Activated CD4-positive, alpha-beta T cell treated with anti-CD3 and anti-CD28 coated beads for 48 hours (primary cell): Measurements from ENCODE around the gene PTPRN2.
A peak's percentile ranks its signal among the peaks of the same experiment; 100 is the strongest.

Source experiments
- DNase-seq: peaks from one replicate; pipeline ENCODE4 v3.0.0-alpha.2; 2020

Gene PTPRN2

DNA sequence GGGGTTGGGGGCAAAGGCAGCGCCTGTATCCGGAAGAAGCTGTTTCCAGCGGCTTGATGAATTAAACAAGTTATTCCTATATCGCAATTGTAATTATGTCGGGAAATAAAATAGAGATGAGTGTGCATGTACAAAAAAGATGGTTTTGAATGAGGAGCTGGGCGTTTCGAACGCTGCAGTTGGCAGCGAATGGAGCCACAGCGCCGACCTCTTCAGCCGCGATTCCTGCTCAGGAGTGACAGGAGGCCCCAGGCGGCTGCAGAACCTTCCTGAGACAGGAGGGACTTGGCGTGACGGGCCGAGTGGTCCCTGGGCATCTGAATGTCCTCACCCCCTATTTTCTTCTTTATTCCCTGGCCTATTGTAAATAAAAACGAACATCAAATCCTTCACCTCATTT lies 1065.9 kb downstream of the PTPRN2 start:
- no peak for DNase-seq

DNA sequence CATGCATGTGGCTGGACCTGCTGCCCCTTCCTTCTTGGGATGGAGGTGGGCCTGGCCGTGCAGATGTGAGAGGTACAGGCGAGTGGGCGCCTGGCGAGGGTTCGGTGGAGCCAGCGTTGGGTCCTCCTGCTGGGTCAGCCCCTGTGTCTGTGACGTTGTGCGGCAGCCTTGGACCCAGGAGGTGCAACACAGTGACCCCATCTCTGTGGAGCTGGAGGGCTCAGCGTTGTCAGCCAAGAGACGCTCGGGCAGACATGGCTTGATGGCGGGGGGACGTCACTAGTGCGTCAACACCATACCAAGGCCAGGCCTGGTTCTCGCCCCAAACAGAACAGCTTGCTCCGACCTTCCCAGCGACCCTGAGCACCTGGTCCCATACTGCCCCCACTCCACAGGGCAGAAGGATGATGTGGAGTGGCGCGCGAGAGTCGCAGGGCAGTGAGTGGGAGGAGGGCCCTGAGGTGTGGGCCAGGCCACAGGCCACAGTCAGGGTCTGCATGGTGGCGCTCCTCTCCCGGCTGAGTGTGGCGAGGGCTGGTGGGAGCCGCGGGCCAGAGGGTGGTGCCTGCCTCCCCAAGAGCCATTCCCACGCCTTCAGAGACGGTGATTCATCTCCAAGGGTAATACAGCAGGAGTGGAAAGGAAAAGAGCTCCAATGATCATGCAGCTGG lies 1066.4 kb downstream of the PTPRN2 start:
- no peak for DNase-seq

DNA sequence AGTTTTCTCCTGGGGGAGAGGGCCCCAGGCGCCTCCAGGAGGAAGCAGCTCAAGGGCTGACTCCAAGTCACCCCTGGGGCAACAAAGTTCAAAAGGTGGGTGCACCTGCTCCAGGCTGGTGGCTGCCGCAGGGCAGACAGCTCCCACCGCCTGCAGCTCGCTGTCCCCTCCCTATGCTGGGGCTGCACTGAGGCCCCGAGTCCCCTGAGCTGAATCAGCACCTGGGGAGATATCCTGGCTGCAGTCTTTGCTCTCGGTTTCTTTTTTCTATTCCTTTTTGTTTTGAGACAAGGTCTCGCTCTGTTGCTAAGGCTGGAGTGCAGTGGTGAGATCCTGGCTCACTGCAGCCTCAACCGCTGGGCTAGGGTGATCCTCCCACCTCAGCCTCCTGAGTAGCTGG lies 1067.4 kb downstream of the PTPRN2 start:
- DNase-seq: no peak

DNA sequence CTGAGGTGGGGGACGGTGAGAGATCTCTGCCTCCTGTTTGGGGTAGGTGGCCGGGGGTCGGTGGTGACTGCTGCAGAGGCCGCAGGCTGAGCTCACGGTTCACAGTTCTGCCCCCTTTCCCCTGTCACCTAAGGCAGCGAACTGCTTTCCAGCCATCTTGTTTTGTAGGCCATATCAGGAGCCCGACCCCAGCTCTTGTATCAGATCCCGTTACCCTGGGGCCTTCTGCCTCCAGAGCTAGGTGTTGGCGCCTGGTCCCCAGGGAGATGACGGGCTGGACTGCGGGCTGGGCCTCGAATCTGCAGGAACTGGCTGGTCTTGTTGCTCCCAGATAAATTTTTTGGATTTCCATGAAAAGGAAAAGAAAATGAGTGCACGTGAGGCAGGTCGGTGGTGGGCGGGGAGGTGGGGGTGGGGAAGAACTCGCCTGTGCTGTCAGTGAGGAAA lies 1067.8 kb downstream of the PTPRN2 start:
- DNase-seq: no peak

DNA sequence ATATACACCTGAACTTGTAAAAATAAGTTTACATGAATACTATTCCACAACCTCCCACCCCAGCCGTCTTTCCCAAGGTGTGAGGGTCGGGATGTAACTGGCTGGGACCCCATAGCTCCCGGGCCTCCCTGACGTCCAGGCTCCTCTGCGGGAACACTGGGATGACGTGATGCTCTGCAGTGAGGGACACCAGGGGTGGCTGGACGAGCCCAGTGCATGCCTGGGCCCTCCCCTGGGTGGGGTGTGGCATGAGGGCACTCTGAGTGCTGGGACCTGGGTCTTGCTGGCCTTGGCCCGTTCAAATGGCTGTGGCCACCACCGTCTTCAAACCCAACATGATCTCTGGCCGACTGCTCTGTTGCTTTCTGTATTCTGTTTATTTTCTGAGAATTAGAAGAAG lies 1068.4 kb downstream of the PTPRN2 start:
- DNase-seq: no peak

DNA sequence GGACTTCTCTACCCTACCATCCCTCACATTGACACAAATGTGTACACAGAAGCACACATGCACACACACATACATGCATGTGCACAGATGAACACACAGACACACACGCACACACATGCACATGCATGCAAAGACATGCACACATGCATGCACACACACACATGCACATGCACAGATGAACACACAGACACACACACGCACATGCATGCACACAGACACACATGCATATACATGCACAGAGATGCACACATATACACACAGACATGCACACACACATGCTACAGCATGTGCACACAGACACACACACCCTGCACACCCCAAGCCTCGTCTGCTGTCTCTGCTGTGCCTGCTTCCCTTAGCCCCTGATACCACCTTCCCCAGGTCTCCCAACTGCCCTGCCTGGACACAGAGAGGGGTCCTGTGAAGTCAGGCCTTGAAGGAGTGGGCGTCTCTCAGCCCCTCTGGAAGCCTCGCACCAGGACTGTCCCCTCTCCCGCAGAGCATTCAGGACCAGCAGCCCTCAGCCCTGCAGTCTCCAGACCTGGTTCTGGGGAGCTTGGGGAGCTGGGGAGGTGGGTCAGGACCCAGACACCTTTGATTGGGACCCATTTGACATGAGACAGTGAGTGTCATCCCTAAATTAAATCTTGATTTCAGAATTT lies 1069.0 kb downstream of the PTPRN2 start:
- no peak for DNase-seq

DNA sequence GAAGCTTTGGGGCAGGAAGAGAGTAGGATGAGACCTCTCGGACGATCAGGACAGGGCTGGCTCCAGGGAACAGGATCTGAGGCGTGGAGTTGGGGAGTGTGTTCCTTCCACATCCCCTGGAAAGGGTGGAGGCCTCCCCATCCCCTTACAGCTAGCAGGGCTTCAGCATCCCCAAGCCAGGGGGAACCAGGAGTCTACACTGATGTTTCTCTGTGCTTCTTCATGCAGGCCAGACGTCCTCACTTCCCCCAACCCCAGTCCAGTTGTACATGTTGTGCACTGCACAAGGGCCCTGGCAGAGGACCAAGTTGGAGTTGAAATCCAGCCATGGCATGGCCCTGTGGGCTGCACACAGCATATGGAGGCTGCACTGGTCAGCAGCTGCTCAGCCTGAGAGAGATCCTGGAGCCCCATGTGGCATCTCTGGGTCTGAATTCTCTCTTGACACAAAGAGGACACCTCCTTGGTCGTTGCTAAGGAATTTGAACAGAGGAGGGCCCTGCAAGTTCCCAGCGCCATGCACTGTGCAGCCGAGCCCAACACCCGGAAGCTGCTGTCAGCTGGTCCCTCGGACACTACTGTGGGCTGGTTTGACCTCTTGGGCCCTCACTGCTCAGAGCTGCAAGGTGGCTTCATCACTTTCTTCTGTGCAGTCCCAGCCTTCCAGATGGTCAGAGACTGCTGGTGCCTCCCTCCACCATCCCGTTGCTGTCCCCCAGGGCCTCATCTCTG lies 1069.7 kb downstream of the PTPRN2 start:
- DNase-seq: no peak

DNA sequence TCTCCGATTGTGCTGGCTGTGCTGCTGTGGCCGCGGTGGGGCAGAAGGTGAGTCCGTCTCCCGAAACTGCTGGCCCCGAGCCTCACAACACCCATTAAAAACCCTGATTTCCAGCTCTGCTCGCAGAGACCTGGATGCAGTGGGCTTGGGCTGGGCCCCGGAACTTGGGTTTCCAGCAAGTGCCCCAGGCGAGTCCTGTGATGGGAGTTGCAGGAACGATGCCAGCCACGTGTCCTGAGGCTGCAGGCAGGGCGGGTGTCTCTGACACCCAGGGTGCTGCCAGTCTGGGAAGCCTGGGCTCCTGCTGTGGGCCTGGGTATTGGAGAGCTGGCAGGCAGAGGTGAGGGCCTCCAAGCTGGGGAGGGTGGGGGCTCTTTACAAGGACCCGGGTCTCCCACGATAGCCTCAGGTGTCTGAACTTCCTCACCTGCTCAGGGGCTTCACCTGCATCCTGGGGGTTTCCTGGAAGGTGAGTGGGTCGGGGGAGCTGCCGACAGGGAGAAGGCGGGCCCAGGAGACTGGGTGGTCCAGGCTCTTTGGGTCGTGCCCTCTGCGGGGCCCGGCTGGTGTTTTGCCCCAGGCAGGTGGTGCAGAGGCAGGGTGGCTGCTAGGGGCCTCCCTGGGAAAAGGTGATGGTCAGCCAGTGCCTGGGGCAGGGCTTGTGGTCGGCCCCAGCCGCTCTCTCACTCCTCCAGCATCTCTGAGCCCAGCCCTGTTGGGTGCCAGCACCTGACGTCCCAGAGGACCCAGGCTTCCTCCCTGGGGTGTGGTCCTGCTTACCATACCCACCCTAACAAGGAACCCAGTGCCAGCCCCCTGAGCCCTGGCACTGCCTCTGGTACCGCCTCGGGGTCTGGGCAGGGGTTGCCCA lies 1070.5 kb downstream of the PTPRN2 start:
- no peak for DNase-seq

DNA sequence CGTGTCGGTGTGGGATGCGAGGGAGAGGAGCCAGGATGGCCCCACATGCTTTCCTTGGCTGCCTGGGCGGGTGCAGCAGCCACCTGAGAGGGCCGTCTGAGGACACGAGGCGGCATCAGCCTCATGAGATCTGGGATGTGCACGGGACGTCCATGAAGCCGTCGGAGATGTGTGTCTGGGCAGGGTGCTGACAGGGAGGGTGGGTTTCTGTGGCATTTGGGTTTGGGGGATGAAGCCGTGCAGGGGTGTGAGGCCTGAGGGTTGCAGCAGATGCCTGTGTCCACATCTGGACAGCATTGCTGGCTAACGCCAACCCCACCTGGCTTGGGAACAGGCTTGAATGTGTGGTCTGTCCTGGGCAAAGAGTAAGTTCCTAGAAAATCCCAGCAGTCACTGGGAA lies 1071.3 kb downstream of the PTPRN2 start:
- DNase-seq: no peak

DNA sequence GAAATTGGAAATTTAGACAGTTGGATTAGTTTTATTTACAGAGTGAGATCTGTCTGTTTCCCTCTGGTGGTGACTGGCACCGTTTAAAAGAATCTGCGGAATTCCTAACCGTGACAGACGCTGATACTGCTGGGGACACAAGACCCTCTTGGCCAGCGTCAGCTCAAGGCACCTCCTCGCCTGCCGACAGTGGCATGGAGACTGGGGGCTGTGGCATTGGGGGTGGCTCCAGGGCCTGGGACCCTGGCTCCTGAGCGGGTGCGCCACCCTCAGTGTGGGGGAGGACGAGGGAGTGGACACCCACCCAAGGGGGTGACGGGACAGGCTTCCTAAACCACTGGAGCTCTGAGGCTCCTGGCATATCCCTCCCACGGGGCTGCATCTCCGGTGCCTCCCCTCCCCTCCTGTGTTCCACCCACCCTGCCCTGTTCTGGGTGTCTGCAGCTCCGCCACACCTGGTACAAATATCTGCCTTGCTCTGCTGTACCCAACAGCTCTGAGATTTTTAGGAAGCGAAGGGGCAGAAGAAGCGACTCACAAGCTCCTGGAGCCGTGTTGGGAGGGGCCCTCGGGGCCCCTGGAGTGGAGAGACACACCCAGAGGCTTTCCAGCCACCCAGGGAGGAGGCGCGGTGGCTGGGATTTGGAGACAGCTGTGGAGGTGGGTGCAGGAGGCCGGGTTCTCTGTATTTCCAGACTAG lies 1072.1 kb downstream of the PTPRN2 start:
- DNase-seq: no peak

DNA sequence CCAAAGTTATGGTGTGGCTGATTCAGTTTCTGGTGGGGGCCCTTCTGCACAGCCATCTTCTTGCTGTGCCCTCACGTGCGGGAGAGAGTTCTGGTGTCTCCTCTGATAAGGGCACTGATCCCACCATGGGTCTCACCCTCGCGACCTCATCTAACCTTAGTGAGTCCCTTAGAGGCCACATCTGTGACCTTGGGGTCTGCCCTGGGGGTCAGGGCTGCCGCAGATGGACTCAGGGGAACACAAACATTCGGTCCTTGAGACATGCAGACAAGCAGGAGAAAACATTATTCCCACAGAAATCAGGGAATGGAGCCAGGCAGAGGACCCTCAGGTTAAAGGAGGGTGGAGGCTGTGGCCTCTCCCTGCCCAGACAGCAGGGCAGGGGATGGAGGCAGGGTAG lies 1072.9 kb downstream of the PTPRN2 start:
- no peak for DNase-seq

DNA sequence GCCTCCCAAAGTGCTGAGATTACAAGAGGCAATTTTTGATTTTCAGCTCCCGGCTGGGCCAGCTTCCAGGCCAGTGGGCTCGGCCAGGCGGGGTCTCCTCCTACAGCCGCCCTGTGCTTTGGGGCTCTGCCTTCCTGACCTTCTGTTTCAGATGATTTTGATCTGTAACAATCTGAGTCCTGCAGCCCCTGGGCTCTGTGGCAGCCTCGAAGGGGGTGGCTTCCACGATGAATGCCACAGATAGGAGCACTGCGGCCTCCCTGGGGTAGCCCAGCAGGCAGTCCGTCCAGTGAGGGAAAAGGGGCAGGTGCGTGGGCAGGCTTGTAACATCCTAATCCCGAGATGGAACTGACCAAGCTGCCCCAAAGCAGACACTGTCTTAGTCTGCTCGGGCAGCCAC lies 1073.3 kb downstream of the PTPRN2 start:
- no peak for DNase-seq

DNA sequence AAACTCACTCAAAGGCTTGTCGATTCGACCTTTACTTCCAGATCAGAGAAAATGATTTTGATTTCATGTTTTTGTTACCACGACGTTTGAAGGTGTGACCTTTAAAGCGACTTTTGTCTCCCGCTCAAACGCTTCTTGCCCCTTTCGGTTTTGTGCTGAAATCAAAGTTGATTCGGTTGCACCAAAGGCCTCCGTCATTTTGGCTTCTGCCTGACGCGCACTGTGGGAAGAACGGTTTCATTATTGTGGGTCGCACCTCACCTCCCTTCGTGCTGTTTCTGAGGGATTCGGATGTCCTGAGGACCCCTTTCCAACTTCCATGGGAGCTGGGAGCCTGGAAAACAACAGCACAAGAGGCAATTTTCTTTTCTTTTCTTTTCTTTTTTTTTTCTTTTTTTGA lies 1073.9 kb downstream of the PTPRN2 start:
- DNase-seq: no peak

DNA sequence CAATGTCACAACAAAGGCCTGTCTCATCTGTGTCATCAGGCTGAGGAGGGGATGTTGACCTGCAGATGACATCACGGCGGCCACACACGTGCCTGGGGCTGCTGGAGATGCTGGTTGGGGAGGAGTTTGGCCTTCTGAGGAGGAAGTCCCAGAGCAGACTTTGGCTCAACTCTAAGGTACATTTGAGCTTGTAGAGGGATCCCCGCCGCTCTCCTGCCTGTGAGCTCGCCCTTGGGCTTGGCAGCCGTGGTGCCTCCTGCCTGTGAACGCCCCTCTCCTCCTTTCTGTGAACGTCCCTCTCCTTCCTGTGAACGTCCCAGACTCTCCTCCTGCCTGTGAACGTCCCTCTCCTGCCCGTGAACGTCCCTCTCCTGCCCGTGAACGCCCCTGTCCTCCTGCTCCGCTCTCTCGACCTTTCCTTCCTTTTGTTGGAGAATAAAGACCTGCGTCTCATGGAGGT lies 1074.4 kb downstream of the PTPRN2 start:
- DNase-seq: no peak

DNA sequence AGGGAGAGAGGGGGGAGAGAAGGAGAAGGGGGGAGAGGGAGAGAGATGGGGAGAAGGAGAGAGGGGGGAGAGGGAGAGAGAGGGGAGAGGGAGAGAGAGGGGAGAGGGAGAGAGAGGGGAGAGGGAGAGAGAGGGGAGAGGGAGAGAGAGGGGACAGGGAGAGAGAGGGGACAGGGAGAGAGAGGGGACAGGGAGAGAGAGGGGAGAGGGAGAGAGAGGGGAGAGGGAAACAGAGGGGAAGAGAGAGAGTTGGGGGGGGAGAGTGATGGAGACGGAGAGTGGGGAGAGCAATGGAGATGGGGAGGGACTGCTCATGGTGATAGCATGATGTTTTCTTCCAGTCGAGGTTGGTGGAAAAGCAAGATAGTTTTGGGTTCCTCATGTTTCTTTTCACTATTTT lies 1078.4 kb downstream of the PTPRN2 start:
- no peak for DNase-seq

DNA sequence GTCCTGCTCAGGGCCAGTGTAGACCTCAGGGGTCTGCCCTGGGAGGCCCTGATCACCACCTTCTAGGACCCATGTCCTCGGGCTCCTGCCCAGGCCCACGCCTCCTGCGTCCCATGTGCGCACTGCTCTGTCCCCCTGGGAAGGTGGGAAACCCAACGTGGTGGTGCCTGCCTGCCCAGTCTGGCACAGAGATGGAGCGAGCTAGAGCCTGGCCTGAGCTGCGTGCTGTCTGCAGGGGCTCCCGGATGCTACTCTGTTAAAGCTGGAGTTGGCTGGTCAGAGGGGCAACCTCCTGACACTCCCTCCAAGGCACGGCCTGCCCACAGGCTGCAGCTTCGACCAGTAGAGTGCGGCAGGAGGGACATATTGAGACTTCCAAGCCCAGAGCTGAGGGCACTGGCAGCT lies 1079.1 kb downstream of the PTPRN2 start:
- DNase-seq: no peak

DNA sequence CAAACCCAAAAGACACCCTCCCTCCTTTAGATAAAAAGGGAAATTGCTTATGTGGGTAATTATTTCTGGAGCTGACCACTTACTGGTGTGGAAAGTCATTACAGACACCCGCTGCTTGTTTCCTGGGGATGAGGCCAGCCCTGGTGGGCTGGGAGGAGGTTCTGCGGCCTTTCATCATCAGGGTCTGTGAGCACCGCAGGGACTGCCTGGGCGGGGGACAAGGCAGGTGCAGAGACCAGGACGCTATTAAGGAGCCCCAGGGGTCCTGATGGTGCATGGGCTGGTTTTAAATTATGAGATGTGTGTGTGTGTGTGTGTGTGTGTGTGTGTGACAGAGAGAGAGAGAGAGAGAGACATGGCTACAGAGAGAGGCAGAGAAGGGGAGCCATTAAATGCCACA lies 1079.6 kb downstream of the PTPRN2 start:
- no peak for DNase-seq

DNA sequence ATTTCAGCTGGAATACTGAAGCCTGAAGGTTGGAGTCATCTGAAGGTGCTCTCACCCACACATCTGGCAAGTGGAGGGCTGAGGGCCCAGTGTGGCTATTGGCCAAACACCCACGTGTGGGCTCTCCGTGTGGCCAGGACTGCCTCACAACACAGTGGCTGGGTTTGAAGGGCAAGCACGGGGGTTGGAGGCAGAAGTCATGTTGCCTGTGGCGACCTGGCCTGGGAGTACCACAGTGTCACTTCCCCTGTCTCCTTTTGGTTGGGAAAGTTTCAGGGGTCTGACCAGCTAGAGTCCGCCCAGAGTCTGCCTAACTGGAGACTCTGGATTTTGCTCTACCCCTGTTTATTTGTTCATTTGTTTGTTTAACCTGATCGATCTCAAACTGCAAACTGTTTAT lies 1081.4 kb downstream of the PTPRN2 start:
- DNase-seq: no peak

DNA sequence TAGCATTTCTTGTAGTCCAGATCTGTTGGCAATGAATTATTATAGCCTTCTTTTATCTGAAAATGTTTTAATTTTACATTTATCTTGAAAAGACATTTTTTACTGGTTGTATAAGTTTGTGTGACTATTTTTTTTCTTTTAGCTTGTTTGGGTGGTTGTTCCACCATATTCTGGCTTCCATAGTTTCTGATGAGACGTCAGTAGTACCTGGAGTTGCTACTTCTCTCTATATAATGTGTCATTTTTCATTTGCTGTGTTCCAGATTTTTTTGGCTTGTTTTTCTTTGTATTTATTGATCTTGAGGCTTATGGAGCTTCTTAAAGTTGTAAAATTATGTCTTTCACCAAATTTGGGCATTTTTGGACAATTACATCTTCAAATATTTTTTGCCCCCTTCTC lies 1082.0 kb downstream of the PTPRN2 start:
- DNase-seq: no peak

DNA sequence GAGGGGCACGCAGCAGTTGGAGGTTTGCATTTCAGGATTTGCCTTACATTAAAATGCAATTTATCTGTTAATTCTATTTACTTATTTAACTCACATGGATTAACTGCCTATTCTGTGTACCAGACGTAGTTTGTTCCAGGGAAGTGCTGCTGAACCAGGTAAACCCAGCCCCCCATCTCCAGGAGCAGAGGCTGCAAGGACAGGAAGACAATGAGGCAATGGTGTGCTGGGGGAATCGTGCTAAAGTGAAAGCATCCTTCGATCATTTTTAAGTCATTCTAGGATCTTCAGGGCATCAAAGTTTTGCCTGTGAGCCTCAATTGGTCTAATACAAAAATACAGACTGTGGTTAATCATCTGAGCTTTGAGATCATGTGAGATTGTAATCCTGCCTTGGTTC lies 1084.4 kb downstream of the PTPRN2 start:
- DNase-seq: no peak

DNA sequence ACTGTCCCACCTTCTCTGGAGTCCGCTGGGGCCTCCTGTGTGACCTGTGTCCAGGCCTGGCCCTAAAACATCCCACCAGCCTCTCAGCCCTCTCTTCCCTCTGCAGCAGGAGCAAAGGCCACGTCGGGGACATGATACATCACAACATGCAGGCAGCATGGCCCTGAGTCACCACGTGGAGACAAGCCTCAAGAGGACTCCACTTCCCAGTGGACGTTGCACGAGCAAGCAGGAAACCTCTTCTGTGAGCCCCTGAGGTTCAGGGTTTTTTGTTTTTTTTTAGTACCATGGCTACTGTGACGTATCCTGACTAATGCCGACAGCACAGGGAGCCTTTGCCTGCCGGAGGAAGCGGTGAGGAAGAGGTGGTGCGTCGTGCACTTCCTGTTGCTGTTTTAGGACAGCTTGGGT lies 1084.9 kb downstream of the PTPRN2 start:
- DNase-seq: peak; percentile 70

DNA sequence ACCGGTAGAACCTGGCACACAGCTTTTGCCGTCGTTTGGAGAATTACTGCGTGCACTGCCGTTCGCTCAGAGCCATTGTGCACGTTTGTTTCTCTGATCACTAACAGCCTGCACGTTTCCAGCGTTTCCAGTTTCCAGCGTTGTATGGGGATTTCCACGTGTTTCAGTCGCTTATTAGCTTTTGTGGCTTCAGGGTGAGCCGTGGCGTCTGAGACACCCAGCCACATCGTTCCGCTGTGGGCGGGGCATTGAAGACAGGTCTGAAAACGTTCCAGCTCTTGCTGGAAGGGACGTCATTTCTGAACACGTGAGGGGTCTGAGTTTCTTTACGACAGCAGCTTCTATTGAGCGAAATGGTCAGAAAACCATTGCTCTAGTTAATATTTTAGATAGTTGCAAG lies 1086.0 kb downstream of the PTPRN2 start:
- peak; percentile 56 for DNase-seq
